A549 (cell line): ENCODE results near the gene PTGER3.

Experiments
- EP300 ChIP-seq, 2 experiments: fragments of >200 bp; sonication (Bioruptor Twin); formaldehyde crosslinking; IDR thresholded peaks; 2 replicates in 1 of 2; 3 replicates in 1 of 2; pipeline ENCODE4 v1.6.1; 2016 to 2017
- POLR2AphosphoS2 ChIP-seq: conservative IDR thresholded peaks from 2 replicates; pipeline ENCODE4 v1.6.1; 2012; ENCODE audit warnings: low read length, improper control_type of control experiment, inconsistent platforms
- TF ChIP-seq, protein P1 (sequence below): fragments of >200 bp; sonication (Bioruptor Twin); formaldehyde crosslinking; IDR thresholded peaks from 3 replicates; pipeline ENCODE4 v1.5.1; 2016

DNA sequence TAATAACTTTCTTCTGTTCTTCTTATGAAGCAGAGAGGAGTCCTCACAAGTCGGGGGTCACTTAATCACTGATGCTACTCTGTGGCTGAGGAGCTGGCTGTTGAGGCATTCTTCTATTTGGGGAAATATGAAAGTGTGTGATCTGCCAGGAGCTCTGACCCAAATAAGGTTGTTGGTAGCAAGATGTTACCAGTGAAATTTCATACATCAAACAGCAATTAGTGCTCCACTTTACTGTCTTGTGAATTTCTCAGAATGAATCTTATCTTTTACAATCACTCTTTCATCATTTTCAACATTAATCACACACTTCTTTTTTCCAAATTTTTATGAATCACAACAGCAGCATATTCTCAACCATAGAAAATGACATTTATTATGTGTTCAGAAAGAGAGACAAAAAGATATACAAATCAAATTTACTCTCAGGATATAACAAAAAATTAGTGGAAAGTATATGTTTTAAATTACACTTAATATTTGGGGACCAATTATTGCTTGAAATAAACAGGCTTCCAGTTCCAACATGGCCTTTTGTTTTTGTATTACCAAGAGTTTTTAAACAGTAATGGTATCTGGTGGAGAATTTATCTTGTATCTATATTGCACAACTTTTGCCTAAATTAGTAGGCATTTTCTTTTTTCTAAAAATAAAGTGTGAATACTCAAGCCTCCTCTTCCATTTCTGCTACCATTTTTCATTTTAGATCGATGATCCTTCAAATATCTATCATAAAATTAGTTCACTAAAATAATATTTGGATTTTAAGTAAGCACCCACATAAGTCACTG is 9.6 kb downstream of the PTGER3 start:
- TF ChIP-seq POLR2AphosphoS2 = no peak
- TF ChIP-seq, protein P1, sequence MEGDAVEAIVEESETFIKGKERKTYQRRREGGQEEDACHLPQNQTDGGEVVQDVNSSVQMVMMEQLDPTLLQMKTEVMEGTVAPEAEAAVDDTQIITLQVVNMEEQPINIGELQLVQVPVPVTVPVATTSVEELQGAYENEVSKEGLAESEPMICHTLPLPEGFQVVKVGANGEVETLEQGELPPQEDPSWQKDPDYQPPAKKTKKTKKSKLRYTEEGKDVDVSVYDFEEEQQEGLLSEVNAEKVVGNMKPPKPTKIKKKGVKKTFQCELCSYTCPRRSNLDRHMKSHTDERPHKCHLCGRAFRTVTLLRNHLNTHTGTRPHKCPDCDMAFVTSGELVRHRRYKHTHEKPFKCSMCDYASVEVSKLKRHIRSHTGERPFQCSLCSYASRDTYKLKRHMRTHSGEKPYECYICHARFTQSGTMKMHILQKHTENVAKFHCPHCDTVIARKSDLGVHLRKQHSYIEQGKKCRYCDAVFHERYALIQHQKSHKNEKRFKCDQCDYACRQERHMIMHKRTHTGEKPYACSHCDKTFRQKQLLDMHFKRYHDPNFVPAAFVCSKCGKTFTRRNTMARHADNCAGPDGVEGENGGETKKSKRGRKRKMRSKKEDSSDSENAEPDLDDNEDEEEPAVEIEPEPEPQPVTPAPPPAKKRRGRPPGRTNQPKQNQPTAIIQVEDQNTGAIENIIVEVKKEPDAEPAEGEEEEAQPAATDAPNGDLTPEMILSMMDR = no peak
- no peak for TF ChIP-seq EP300 (IDR thresholded peaks at IDR 0.05)
